HepG2 (cell line): ENCODE measurements around the gene CDK5RAP1. TPM values are rescaled to one million over a fixed set of nuclear protein-coding genes. Genes with fewer than 3 reads are reported as not detected.

Experiments used
- BORCS8-MEF2B ChIP-seq: sonication (generic); formaldehyde crosslinking; IDR thresholded peaks from 2 replicates; pipeline ENCODE4 v1.8.0; 2022; ENCODE audit warnings: mild to moderate bottlenecking, missing genetic modification reagents
- DMAP1 ChIP-seq: IDR thresholded peaks from 2 replicates; pipeline ENCODE4 v1.6.1; 2016
- MAFG ChIP-seq: sonication (generic); formaldehyde crosslinking; IDR thresholded peaks from 2 replicates; pipeline ENCODE4 v1.5.1; 2020; ENCODE audit warnings: mild to moderate bottlenecking, missing genetic modification reagents
- MAZ ChIP-seq, 2 experiments: sonication (generic) in 1 of 2; formaldehyde crosslinking in 1 of 2; IDR thresholded peaks; 2 replicates each; pipeline versions ENCODE4 v1.5.0 to v1.6.1; 2012 to 2020; ENCODE audit warnings: low read depth in 2 of 2, mild to moderate bottlenecking in 2 of 2, borderline replicate concordance in 1 of 2, improper control_type of control experiment in 1 of 2, low read length in 1 of 2, missing genetic modification reagents in 1 of 2, moderate library complexity in 1 of 2
- POLR2AphosphoS2 ChIP-seq: IDR thresholded peaks from 2 replicates; pipeline ENCODE4 v1.6.1; 2011; ENCODE audit warnings: low read depth, low read length, improper control_type of control experiment
- ZBTB20 ChIP-seq: sonication (generic); formaldehyde crosslinking; IDR thresholded peaks from 2 replicates; pipeline ENCODE4 v1.8.1; 2023; ENCODE audit warnings: missing genetic modification reagents, low read depth, mild to moderate bottlenecking, borderline replicate concordance
- ZNF263 ChIP-seq: sonication (generic); formaldehyde crosslinking; IDR thresholded peaks from 2 replicates; pipeline ENCODE4 v1.4.0; 2020; ENCODE audit warnings: missing genetic modification reagents
- ZNF430 ChIP-seq: sonication (generic); formaldehyde crosslinking; IDR thresholded peaks from 2 replicates; pipeline ENCODE4 v1.9.0; 2021; ENCODE audit warnings: mild to moderate bottlenecking, missing genetic modification reagents
- ZNF572 ChIP-seq: sonication (generic); formaldehyde crosslinking; IDR thresholded peaks from 2 replicates; pipeline ENCODE4 v1.5.1; 2020; ENCODE audit warnings: mild to moderate bottlenecking, missing genetic modification reagents
- ZSCAN22 ChIP-seq: sonication (generic); formaldehyde crosslinking; IDR thresholded peaks from 2 replicates; pipeline ENCODE4 v1.4.0; 2020; ENCODE audit warnings: mild to moderate bottlenecking, missing genetic modification reagents
- polyA plus RNA-seq, 8 experiments: library from polyadenylated mRNA; depleted of rRNA in 3 of 8; stranded (reverse) in 7 of 8; unstranded in 1 of 8; fragments of >200 nt; fragmentation: Illumina TruSeq in 4 of 8; extraction: Trizol in 4 of 8; gene quantifications; 2 replicates each; pipeline versions ENCODE4 v1.2.1 to v1.2.3, GENCODE V29; 2011 to 2016; ENCODE audit warnings: low read depth in 4 of 8, missing spikeins in 1 of 8, mixed read lengths in 1 of 8; ENCODE audit not compliant: insufficient read depth in 1 of 8
- total RNA-seq, 5 experiments: library from RNA; depleted of rRNA; stranded (reverse); fragments of >200 nt; fragmentation: Illumina TruSeq; extraction: Trizol; gene quantifications; 2 replicates each; pipeline ENCODE4 v1.2.3, GENCODE V29; 2016; ENCODE audit warnings: low read depth in 1 of 5
- TF ChIP-seq, protein P1 (sequence below): sonication (generic); formaldehyde crosslinking; IDR thresholded peaks from 2 replicates; pipeline ENCODE4 v1.4.0; 2020; ENCODE audit warnings: mild to moderate bottlenecking, missing genetic modification reagents
- TF ChIP-seq, protein P2 (sequence below): sonication (generic); formaldehyde crosslinking; IDR thresholded peaks from 2 replicates; pipeline ENCODE4 v1.4.0; 2020; ENCODE audit warnings: mild to moderate bottlenecking, missing genetic modification reagents
- TF ChIP-seq, protein P3 (sequence below): IDR thresholded peaks from 2 replicates; pipeline ENCODE4 v1.6.1; 2016; ENCODE audit warnings: missing compliant biosample characterization, missing genetic modification reagents, borderline replicate concordance
- TF ChIP-seq, protein P4 (sequence below): sonication (generic); formaldehyde crosslinking; IDR thresholded peaks from 2 replicates; pipeline ENCODE4 v1.4.0; 2020; ENCODE audit warnings: missing genetic modification reagents, borderline replicate concordance

Gene CDK5RAP1
- total and polyA plus RNA-seq, 2 of the 13 experiments (the other 11 are each of a cell fraction or from before 2014, with no cell fraction given): 53.6 to 98.2 TPM

DNA sequence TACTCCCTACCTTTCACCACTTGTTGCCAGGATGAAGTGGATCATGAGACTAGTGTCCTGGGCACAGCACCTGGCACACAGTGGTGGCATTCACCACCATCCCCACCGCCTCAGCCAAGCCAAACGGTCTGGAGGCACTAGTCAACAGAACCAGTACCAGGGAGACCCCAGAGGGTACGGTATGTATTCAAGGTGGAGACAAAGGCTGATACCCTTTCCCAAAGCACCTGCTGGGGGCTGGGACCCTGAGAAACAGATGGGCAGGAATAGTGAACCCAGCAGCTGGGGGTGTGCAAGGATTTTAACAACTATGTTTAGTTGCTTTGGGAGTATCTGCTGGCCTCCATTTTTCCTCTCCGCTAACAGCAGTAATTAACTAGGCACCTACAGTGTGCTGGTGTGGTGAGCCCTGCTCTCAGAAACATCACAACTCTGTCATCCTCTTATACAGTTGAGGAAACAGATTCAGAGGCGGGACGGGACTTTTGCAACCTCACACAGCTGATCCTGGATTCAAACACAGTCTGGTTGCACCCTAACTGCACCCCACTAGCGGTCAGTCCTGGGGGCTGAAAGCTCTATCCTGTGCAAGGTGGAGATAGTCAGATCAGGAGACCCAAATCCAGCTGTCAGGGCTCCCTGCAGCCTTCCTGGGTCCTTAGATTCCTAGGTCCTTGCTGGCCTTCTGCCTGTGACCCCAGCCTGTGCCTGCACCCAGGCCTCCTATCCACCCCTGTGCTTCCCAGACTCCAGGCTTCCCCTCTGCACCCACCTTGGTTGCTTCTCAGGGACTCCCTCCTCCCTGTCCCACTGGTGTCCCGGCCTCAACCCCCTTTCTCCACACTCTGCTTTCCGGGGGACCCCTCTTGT, 41.1 kb upstream of the CDK5RAP1 start (continued):
- TF ChIP-seq, protein P1, sequence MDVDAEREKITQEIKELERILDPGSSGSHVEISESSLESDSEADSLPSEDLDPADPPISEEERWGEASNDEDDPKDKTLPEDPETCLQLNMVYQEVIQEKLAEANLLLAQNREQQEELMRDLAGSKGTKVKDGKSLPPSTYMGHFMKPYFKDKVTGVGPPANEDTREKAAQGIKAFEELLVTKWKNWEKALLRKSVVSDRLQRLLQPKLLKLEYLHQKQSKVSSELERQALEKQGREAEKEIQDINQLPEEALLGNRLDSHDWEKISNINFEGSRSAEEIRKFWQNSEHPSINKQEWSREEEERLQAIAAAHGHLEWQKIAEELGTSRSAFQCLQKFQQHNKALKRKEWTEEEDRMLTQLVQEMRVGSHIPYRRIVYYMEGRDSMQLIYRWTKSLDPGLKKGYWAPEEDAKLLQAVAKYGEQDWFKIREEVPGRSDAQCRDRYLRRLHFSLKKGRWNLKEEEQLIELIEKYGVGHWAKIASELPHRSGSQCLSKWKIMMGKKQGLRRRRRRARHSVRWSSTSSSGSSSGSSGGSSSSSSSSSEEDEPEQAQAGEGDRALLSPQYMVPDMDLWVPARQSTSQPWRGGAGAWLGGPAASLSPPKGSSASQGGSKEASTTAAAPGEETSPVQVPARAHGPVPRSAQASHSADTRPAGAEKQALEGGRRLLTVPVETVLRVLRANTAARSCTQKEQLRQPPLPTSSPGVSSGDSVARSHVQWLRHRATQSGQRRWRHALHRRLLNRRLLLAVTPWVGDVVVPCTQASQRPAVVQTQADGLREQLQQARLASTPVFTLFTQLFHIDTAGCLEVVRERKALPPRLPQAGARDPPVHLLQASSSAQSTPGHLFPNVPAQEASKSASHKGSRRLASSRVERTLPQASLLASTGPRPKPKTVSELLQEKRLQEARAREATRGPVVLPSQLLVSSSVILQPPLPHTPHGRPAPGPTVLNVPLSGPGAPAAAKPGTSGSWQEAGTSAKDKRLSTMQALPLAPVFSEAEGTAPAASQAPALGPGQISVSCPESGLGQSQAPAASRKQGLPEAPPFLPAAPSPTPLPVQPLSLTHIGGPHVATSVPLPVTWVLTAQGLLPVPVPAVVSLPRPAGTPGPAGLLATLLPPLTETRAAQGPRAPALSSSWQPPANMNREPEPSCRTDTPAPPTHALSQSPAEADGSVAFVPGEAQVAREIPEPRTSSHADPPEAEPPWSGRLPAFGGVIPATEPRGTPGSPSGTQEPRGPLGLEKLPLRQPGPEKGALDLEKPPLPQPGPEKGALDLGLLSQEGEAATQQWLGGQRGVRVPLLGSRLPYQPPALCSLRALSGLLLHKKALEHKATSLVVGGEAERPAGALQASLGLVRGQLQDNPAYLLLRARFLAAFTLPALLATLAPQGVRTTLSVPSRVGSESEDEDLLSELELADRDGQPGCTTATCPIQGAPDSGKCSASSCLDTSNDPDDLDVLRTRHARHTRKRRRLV: no peak
- TF ChIP-seq MAFG: no peak
- TF ChIP-seq ZSCAN22: no peak
- peak; percentile 6; the same call in 1 of the 2 replicates for TF ChIP-seq BORCS8-MEF2B (CRISPR knock-in tag)
- no peak for TF ChIP-seq MAZ (IDR thresholded peaks at IDR 0.05; ENCODE audit: borderline replicate concordance, low read depth, low read length)
- TF ChIP-seq MAZ (CRISPR knock-in tag; IDR thresholded peaks at IDR 0.05; ENCODE audit: low read depth): no peak
- TF ChIP-seq DMAP1 (CRISPR knock-in tag): 0 out of 2 replicates have a peak, but pooled peaks have one; percentile 43
- 0 out of 2 replicates have a peak, but pooled peaks have one; percentile 21 for TF ChIP-seq ZNF263 (CRISPR knock-in tag)
- peak; percentile 72; the same call in 1 of the 2 replicates for TF ChIP-seq ZNF572 (CRISPR knock-in tag)
- no peak for TF ChIP-seq POLR2AphosphoS2
- TF ChIP-seq, protein P2, sequence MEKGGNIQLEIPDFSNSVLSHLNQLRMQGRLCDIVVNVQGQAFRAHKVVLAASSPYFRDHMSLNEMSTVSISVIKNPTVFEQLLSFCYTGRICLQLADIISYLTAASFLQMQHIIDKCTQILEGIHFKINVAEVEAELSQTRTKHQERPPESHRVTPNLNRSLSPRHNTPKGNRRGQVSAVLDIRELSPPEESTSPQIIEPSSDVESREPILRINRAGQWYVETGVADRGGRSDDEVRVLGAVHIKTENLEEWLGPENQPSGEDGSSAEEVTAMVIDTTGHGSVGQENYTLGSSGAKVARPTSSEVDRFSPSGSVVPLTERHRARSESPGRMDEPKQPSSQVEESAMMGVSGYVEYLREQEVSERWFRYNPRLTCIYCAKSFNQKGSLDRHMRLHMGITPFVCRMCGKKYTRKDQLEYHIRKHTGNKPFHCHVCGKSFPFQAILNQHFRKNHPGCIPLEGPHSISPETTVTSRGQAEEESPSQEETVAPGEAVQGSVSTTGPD (CRISPR knock-in tag): no peak
- TF ChIP-seq, protein P3, sequence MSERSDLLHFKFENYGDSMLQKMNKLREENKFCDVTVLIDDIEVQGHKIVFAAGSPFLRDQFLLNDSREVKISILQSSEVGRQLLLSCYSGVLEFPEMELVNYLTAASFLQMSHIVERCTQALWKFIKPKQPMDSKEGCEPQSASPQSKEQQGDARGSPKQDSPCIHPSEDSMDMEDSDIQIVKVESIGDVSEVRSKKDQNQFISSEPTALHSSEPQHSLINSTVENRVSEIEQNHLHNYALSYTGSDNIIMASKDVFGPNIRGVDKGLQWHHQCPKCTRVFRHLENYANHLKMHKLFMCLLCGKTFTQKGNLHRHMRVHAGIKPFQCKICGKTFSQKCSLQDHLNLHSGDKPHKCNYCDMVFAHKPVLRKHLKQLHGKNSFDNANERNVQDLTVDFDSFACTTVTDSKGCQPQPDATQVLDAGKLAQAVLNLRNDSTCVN: 0 out of 2 replicates have a peak, but pooled peaks have one; percentile 13
- no peak for TF ChIP-seq ZBTB20
- TF ChIP-seq, protein P4, sequence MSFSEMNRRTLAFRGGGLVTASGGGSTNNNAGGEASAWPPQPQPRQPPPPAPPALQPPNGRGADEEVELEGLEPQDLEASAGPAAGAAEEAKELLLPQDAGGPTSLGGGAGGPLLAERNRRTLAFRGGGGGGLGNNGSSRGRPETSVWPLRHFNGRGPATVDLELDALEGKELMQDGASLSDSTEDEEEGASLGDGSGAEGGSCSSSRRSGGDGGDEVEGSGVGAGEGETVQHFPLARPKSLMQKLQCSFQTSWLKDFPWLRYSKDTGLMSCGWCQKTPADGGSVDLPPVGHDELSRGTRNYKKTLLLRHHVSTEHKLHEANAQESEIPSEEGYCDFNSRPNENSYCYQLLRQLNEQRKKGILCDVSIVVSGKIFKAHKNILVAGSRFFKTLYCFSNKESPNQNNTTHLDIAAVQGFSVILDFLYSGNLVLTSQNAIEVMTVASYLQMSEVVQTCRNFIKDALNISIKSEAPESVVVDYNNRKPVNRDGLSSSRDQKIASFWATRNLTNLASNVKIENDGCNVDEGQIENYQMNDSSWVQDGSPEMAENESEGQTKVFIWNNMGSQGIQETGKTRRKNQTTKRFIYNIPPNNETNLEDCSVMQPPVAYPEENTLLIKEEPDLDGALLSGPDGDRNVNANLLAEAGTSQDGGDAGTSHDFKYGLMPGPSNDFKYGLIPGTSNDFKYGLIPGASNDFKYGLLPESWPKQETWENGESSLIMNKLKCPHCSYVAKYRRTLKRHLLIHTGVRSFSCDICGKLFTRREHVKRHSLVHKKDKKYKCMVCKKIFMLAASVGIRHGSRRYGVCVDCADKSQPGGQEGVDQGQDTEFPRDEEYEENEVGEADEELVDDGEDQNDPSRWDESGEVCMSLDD (CRISPR knock-in tag): peak; percentile 7; the same call in 1 of the 2 replicates
- TF ChIP-seq ZNF430 (CRISPR knock-in tag): 0 out of 2 replicates have a peak, but pooled peaks have one; percentile 26
